Measurements from ENCODE around the gene RNF214. TPM values are rescaled to one million over a fixed set of nuclear protein-coding genes. Genes with fewer than 3 reads are reported as not detected.

RNF214 gene
- total RNA-seq, 4 donors from 2014 or later: 7.4 to 11.3 (median 9.5) TPM

DNA sequence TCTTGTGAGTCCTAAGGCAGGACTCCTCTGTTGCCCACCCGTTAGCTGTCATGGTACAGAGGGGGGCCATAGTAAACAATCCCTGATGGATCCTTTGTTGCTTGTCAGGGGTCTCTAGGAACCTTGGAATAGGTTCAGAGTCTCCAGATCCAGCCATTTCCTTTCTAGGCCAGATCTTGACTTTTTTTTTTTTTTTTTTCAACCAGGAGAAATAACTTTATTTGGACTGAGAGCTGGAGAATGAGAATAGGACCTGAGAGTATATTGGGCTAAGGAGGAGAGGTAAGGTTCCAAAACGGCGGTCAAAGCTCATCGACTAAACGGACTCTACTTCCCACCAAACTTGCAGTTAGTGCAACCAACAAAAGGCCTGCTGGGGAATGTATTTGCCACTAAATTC, 102.9 kb downstream of the RNF214 start:
- WGBS, 2 donors: 95 to 96% methylated on average over 5 of the region's 5 CpGs
- intact Hi-C loops (cut with DNase I; ENCODE audit: low total_unique reads): no loop called here
- TF ChIP-seq POLR2A (IDR thresholded peaks at IDR 0.05): no peak
- TF ChIP-seq, protein P1, sequence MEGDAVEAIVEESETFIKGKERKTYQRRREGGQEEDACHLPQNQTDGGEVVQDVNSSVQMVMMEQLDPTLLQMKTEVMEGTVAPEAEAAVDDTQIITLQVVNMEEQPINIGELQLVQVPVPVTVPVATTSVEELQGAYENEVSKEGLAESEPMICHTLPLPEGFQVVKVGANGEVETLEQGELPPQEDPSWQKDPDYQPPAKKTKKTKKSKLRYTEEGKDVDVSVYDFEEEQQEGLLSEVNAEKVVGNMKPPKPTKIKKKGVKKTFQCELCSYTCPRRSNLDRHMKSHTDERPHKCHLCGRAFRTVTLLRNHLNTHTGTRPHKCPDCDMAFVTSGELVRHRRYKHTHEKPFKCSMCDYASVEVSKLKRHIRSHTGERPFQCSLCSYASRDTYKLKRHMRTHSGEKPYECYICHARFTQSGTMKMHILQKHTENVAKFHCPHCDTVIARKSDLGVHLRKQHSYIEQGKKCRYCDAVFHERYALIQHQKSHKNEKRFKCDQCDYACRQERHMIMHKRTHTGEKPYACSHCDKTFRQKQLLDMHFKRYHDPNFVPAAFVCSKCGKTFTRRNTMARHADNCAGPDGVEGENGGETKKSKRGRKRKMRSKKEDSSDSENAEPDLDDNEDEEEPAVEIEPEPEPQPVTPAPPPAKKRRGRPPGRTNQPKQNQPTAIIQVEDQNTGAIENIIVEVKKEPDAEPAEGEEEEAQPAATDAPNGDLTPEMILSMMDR (IDR thresholded peaks at IDR 0.05): no peak
- no peak overlapping the region for H3K4me3 ChIP-seq (ENCODE audit: low read depth, poor library complexity, severe bottlenecking)
- DNase-seq (ENCODE audit: low spot score in 2 of 2): no peak

Other genes with a start within 250 kb of the RNF214 start
- gene SIK3, start 134.2 kb upstream of the RNF214 start, total RNA-seq: 10 to 100 TPM; 26.7 to 37.5 (median 30.1) TPM
- gene PAFAH1B2, start 88.4 kb upstream of the RNF214 start, total RNA-seq: 10 to 100 TPM; 49.1 to 72.4 (median 62.5) TPM
- gene SIDT2, start 53.9 kb upstream of the RNF214 start, total RNA-seq: 10 to 100 TPM; 38.4 to 49.4 (median 40.7) TPM
- gene TAGLN, start 33.3 kb upstream of the RNF214 start, total RNA-seq: 100 to 1,000 TPM; 122 to 450 (median 233) TPM
- gene PCSK7, start 598 bp upstream of the RNF214 start, total RNA-seq: 10 to 100 TPM; 37.6 to 83.2 (median 56.0) TPM
- gene BACE1-AS, start 58.7 kb downstream of the RNF214 start, total RNA-seq: 1 to 10 TPM; 2.7 to 5.8 (median 4.2) TPM
- gene BACE1, start 83.6 kb downstream of the RNF214 start, total RNA-seq: 10 to 100 TPM in 3 of 4 donors, 1 to 10 TPM in 1; 9.1 to 31.6 (median 19.1) TPM
- gene CEP164, start 95.2 kb downstream of the RNF214 start, total RNA-seq: 10 to 100 TPM; 11.3 to 45.1 (median 15.2) TPM